GM23248 (cell line): ENCODE results near the gene LANCL3.

Experiments used
- EZH2 ChIP-seq: fragments of 200-600 bp; sonication (generic); IDR thresholded peaks from 2 replicates; pipeline ENCODE4 v1.6.1; 2018; ENCODE audit warnings: antibody characterized with exemption, mild to moderate bottlenecking; ENCODE audit not compliant: insufficient read depth, poor library complexity, severe bottlenecking
- EZH2phosphoT487 ChIP-seq: fragments of 200-600 bp; sonication (generic); IDR thresholded peaks from 2 replicates; pipeline ENCODE4 v1.6.1; 2018; ENCODE audit warnings: antibody characterized with exemption, moderate library complexity, mild to moderate bottlenecking, low read depth; ENCODE audit not compliant: insufficient read depth

DNA sequence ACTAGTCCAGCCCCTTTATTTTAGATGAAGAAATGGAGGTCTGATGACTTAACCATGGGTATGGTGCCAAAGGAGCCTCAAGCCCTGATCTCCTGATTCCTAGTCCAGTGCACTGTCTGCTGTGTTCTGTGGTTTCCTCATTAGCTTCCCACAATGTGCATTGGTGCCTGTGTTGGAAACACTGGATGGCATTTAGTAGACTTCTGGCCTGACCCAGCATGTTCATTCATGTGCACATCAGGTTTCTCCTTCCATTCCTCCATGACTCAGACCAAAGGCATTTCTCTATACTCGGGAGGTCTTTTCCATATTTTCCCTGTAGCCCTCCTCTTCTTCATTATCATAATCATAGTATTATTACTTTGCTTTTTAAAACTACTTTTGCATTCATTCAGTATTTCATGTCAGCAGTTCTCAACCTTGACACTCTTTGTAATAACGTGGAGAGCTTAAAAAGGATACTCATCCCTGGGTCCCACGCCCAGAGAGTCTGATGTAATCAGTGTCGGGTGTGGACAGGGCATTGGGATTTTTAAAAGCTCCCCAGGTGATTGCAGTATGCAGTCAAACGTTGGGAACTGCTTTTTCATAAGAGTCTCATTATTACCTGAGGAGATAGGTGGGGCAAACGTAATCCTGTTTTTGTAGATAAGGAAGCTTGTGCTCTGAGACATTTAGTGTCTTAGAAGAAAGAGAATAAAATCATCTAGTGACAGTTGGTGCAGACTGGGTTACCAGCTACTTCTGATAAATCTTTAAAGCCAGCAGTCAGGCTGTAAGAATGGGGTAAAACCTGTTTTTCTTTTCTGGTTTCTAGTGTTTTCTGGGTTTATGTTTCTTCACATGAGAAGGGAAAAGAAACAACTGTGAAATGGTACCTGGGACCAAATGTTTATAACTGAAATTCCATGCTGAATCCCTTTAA lies 73.2 kb downstream of the LANCL3 start:
- no peak for TF ChIP-seq EZH2
- no peak for TF ChIP-seq EZH2phosphoT487
